ENCODE data around the gene APOO.

DNA sequence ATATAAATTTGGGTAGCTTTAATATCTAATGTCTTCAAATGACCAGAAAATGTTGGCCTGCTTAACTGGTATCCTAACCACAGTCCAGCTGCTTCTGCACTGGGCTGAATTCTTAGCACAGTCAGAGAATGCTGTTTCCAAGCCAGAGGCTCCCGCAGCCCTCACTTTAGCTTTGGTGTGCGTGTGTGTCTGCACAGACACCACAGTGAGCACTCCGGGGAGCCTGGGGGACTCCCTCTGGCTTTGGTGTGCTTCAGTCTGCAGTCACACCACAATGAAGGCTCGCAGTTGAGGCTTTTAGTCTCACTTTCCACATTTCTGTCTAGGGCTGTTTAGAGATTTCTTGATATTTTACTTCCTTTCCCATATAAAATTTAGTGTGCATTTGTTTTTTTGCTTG lies 53.6 kb downstream of the APOO start:
- no peak for TF ChIP-seq MYC (IDR thresholded peaks at IDR 0.05; ENCODE audit: borderline replicate concordance, low read length)
- TF ChIP-seq, protein P1, sequence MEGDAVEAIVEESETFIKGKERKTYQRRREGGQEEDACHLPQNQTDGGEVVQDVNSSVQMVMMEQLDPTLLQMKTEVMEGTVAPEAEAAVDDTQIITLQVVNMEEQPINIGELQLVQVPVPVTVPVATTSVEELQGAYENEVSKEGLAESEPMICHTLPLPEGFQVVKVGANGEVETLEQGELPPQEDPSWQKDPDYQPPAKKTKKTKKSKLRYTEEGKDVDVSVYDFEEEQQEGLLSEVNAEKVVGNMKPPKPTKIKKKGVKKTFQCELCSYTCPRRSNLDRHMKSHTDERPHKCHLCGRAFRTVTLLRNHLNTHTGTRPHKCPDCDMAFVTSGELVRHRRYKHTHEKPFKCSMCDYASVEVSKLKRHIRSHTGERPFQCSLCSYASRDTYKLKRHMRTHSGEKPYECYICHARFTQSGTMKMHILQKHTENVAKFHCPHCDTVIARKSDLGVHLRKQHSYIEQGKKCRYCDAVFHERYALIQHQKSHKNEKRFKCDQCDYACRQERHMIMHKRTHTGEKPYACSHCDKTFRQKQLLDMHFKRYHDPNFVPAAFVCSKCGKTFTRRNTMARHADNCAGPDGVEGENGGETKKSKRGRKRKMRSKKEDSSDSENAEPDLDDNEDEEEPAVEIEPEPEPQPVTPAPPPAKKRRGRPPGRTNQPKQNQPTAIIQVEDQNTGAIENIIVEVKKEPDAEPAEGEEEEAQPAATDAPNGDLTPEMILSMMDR (IDR thresholded peaks at IDR 0.05): no peak
- TF ChIP-seq, protein P2, sequence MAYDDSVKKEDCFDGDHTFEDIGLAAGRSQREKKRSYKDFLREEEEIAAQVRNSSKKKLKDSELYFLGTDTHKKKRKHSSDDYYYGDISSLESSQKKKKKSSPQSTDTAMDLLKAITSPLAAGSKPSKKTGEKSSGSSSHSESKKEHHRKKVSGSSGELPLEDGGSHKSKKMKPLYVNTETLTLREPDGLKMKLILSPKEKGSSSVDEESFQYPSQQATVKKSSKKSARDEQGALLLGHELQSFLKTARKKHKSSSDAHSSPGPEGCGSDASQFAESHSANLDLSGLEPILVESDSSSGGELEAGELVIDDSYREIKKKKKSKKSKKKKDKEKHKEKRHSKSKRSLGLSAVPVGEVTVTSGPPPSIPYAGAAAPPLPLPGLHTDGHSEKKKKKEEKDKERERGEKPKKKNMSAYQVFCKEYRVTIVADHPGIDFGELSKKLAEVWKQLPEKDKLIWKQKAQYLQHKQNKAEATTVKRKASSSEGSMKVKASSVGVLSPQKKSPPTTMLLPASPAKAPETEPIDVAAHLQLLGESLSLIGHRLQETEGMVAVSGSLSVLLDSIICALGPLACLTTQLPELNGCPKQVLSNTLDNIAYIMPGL (CRISPR knock-in tag; IDR thresholded peaks at IDR 0.05; ENCODE audit: borderline replicate concordance): no peak
- no peak for TF ChIP-seq NFE2L2 (conservative IDR thresholded peaks at IDR 0.05; ENCODE audit: low read length)
- TF ChIP-seq CEBPB (IDR thresholded peaks at IDR 0.05): no peak
- TF ChIP-seq, protein P3, sequence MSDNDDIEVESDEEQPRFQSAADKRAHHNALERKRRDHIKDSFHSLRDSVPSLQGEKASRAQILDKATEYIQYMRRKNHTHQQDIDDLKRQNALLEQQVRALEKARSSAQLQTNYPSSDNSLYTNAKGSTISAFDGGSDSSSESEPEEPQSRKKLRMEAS (IDR thresholded peaks at IDR 0.05): no peak
